GM19455 (cell line): ENCODE measurements around the gene PCDHGA9.
"Not testable (repeated sequence)": the region's sequence is repeated elsewhere in the genome, so short reads cannot be mapped to it uniquely, and the experiment has no call there.

Experiments
- ATAC-seq: cut with Tn5 transposase; IDR thresholded peaks from one replicate; pipeline ENCODE4 v1.9.1; 2021; ENCODE audit not compliant: unreplicated experiment

The PCDHGA9 gene

GRCh38 chr5:141383345-141383744 is 19.2 kb upstream of the PCDHGA9 start:
- no peak for ATAC-seq

- ATAC-seq: no peak
Measured at GRCh38 chr5:141384471-141385267, 17.9 kb upstream of the PCDHGA9 start.

- not testable (repeated sequence) for ATAC-seq
Measured at GRCh38 chr5:141387557-141388311, 14.8 kb upstream of the PCDHGA9 start, which contains the start of gene PCDHGB4. Gene PCDHGB4, plus strand, starts transcription at chr5:141387698. Its CDS starts 187 bp downstream, at chr5:141387885.

GRCh38 chr5:141388661-141389060 is 13.9 kb upstream of the PCDHGA9 start:
- no peak for ATAC-seq

- ATAC-seq: no peak
Measured at GRCh38 chr5:141389153-141390042, 13.2 kb upstream of the PCDHGA9 start.

- no peak for ATAC-seq
Measured at GRCh38 chr5:141392429-141393198, 10.0 kb upstream of the PCDHGA9 start, which contains the start of gene PCDHGA8. Gene PCDHGA8, plus strand, starts transcription at chr5:141392633. Its CDS starts 181 bp downstream, at chr5:141392814.

GRCh38 chr5:141393267-141393666 is 9.3 kb upstream of the PCDHGA9 start:
- ATAC-seq: no peak

GRCh38 chr5:141394401-141395187 is 8.0 kb upstream of the PCDHGA9 start:
- not testable (repeated sequence) for ATAC-seq

GRCh38 chr5:141397756-141398551 is 4.6 kb upstream of the PCDHGA9 start, which contains the start of gene PCDHGB5:
Gene PCDHGB5, plus strand, starts transcription at chr5:141397947. Its CDS starts 181 bp downstream, at chr5:141398128.
- ATAC-seq: peak; percentile 97

- no peak for ATAC-seq
Measured at GRCh38 chr5:141398608-141399007, 4.0 kb upstream of the PCDHGA9 start.

GRCh38 chr5:141399555-141400258 is 2.9 kb upstream of the PCDHGA9 start:
- no peak for ATAC-seq

- ATAC-seq: no peak
Measured at GRCh38 chr5:141403387-141403786, 809 bp downstream of the PCDHGA9 start.

- ATAC-seq: peak; percentile 49
Measured at GRCh38 chr5:141407790-141408505, 5.4 kb downstream of the PCDHGA9 start, which contains the start of gene PCDHGB6. Gene PCDHGB6, plus strand, starts transcription at chr5:141408021. Its CDS starts 182 bp downstream, at chr5:141408203.

GRCh38 chr5:141409598-141410306 is 7.2 kb downstream of the PCDHGA9 start:
- no peak for ATAC-seq

- ATAC-seq: no peak
Measured at GRCh38 chr5:141411575-141411974, 9.0 kb downstream of the PCDHGA9 start.

GRCh38 chr5:141412854-141413539 is 10.4 kb downstream of the PCDHGA9 start, which contains the start of gene PCDHGA10:
Gene PCDHGA10, plus strand, starts transcription at chr5:141412987. Its CDS starts 189 bp downstream, at chr5:141413176.
- peak; percentile 89 for ATAC-seq
